NOMO-1 treated with DMSO at 0.1 percent for 48 hours (cell line): ENCODE results near the gene MLPH.

ENCODE experiments used
- DNase-seq: peaks from one replicate; lab custom pipeline; 2025; ENCODE audit not compliant: unreplicated experiment; lab: John Stamatoyannopoulos, UW

The MLPH gene

DNA sequence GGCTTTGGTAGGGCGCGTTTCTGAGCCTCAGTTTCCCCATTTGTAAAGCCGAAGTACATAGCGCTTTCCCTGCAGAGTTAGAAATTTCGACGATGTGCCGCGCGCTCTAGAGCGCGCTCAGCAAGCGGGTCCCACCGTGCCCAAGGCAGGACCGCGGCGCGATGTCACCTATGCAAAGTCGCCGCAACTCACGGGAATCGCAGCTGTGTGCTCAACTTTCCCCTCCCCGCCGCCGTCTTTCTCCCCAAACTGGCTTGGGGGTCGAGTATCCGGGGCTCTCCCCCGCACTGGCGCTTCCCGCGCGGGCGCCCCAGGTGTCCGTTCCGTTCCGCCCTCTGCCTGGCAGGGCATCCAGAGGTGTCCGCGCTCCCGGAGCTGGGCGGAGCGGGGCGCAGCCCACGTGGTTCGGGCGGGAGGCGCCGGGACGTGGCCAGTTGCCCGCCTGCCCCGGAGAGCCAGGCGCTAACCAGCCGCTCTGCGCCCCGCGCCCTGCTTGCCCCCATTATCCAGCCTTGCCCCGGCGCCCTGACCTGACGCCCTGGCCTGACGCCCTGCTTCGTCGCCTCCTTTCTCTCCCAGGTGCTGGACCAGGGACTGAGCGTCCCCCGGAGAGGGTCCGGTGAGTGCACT, at the start of gene MLPH:
TSS of gene MLPH (plus strand) at position 433 of the 630 bp plus-strand sequence. CDS start 6,176 bp downstream, outside the sequence.
- no peak for DNase-seq

GRCh38 chr2:237437566-237437965, 49.5 kb upstream of the MLPH start:
- DNase-seq = no peak

- DNase-seq = no peak
Measured at GRCh38 chr2:237438080-237438940, 48.7 kb upstream of the MLPH start.

DNA sequence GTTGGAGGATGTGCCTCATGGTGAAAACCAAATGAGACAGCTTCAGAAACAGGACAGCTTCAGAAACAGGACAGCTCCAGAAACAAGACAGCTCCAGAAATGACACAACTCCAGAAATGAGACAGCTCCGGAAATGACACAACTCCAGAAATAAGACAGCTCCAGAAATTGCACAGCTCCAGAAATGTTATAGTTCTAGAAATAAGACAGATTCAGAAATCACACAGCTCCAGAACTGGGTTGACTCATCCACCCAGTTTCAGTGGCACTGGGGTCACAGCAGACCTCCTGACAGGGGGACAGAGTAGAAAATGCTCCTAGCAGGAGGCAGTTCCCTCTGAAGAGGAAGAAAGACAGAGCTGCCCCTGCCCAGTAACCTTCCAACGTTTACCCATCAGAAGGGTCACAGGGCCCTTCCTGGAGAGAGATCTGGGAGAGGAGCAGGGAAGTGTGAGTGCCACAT, 46.2 kb upstream of the MLPH start:
- no peak for DNase-seq

DNA sequence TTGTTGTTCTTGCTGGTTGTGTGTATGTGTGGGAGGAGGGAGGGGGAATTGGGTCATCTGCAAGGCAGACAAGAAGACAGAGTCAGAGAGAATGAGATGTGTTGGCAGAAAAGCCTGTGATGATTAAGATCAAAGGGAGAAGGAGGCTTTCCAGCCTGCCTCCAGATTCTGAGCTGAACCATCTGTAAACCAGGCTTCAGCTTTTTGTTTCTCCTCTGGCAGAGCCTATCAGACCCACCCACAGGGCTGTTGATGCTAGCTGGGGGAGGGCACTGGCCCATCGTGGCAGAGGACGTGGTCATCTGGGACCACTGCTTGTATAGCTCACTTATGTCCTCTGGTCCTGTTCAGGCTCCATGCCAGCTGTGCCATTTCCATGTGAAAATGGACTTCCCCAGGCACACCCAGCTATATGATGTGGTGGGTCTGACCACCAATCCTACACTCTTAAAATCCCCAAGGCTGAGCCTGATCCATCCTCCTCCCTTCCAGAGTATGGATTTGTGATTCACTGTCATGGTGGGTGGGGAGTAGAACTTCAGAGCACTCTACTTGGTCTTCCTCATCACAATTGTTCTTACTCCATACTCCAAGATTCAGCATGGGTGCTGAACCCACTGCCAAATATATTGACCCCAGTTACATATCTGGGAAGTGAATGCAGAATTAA, 45.3 kb upstream of the MLPH start:
- DNase-seq = no peak

DNA sequence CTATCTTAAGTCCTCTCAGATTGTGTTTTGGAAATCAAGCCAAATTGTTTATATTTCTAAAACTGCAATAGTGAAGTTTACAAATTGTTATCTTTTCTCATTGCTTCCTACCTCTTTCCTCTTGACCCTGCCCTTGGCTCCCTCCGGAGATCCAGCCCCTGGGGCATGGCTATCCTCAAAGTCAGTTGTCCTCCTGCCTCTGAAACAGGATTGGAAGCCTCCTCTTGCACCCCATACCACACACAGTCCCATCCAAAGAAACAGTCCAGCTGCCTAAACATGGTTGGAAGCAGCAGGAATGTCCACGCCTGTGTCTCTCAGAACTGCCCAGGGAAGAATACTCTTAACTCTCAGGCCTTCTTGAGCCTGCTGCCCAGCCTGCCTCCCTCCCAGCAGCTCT, 43.0 kb upstream of the MLPH start:
- DNase-seq = no peak

GRCh38 chr2:237445611-237446337, 41.3 kb upstream of the MLPH start:
- DNase-seq = no peak

DNA sequence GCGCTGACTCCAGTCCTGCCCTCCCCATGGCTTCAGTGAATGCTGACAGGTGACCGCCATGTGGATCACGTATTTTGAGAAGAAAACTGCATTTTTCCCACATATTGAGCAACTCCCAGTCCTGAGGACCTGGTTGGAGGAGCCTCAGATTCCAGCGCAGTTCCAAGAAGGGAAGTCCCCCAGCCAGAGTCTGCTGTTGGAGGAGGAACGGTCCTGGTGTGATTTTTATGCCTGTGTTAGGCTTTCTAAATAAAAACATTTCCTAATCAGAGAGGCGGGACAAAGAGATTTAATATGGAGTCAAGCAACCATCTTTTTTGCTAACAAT, 40.7 kb upstream of the MLPH start:
- DNase-seq = no peak

DNA sequence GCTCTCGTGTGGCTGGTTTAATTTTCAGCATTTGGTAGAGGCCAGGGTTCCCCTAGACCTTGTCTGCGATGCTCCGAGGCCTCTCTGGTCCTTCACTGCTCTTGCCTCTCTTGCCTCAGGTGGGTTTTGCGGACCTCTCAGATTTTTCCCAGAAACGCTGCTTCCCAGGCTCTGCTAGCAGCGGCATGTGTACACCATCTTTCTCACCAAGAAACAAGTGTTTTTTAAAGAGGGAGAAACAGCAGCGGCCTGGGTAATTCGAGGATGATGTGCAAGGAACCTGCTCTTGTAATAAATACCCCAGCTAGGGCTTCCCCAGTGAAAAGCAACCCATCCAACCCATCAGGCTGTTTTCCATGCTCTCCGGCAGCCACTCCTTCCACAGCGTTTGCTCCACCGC, 39.6 kb upstream of the MLPH start:
- DNase-seq = no peak

DNA sequence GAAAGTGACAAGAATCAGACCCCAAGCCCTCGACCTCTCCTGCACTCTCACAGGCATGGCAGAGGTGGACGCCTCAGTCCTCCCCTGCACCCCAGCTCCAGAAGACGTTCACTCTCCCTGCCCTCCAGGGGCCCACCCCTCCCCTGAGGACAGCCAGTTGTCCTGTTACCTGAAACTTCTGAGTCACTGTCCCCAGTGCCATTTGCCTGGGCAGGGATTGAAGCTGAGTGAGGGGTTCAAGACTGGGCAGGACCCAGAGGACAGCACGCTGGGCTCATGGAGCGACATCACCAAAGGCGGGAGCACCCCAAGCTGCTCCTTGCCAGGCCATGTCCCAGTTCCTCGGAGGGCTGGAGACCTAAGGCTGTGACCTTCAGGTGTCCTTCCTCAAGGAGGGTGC, 38.9 kb upstream of the MLPH start:
- DNase-seq = no peak

- DNase-seq = no peak
Measured at GRCh38 chr2:237448626-237449025, 38.4 kb upstream of the MLPH start.

- no peak for DNase-seq
Measured at GRCh38 chr2:237449193-237449881, 37.7 kb upstream of the MLPH start.

GRCh38 chr2:237450108-237450507, 36.9 kb upstream of the MLPH start:
- no peak for DNase-seq

DNA sequence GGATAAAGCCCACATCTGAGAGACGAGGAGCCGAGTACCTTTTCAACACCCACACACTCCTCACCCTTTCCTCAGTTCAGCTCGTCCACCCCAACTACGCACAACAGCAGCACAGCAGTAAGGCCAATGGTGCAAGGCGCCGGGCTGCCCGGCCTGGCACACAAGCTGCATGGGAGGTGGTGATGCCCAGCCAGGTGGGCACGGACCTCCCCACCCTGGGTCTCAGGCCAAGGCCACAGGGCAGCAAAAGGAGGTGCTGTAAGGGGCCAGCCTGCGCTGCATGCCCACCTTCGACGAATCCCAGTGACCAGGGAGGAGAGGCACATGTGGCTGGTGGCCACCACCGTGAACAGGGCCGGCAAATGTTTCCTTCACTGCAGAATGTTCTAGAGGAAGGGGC, 36.5 kb upstream of the MLPH start:
- DNase-seq = no peak

DNA sequence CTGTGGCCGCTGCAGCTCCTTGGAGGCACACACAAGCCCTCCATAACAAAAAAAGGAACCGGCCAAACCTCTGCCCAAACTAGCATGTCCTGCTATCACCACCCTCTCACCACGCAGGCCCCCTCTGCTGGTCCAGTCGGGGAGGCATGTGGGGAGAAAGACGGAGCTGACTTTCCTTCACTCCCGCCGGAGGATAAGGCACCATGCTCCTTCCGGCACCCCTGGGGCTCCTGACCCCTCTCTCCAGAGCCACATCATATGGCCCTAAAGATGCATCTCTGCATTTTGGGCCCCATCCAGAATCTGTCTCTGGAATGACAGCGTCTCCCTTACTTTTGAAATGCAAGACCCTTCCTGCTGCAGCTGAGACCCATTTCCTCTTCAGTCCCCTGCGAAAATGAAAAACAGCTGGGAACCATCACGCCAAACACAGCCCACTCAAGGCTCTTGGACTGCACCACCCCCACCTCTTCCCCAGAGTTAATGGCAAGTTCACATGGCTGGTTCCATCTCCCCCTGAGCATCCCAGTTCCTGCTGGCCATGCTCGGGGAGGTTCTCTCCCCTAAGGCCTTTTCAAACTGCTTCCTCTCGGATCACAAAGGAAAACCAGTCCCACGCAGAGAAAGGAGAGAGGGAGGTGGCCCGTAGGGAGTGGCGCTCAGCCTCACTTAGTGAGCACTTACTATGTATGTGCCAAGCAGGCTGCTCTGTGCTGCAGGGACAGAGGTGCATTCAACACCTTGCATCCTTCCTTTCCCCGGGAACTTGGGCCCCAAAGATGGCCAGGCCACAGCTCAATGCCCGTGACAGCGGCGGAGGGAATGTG, 35.2 kb upstream of the MLPH start:
- DNase-seq = no peak

- no peak for DNase-seq
Measured at GRCh38 chr2:237452861-237453260, 34.2 kb upstream of the MLPH start.

- DNase-seq = no peak
Measured at GRCh38 chr2:237453671-237454070, 33.4 kb upstream of the MLPH start.

DNA sequence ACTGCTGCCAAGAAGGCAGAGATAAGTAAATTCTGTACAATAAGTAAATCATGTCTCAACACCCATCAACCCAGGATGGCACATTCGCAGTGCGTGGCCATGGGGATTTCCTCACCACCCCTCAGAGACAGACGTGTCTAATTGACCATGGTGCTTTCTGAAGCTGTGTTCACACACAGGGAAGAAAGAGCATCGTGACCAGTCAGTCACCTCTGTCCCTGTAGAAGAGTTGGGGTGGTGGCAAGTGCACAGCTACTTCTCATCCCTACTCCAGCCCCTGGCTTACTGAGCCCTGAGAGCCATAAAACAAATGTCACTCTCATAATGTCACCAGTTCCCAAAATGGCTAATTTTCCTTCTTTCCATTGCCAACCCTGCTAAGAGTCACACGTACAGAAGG, 31.3 kb upstream of the MLPH start:
- DNase-seq = no peak

DNA sequence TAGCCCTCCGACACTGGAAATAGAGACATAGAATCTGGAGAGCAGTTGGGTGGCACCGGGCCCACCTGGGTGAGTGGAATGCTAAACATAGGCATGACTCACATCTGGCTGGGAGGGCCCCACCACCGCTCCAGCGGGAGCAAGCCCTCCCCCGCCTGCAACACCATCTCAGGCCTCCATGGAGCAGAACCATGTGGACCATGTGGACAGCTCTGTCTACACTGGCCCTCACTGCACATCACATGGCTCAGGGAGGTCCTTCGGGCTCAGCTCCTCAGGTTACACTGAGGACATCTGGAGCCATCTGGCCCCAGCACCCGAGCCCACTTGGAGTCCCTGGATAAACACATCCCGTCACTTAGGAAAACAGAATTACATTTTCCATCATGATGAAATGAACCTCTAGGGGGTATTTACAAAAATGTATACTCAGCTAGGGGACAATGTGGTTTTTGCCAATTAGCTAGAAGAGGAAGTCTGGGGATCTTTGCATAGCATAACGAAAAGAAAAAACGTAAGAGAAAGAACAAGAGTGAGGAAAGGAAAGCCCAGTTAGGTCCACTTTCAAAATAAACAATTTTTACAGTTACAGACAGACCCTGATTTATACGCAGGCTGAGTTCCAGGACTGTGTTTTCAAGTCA, 30.7 kb upstream of the MLPH start:
- DNase-seq = peak; percentile 46
